NCI-H1694 treated with DMSO at 0.1 percent for 48 hours (cell line): ENCODE results near the gene FLNB.

ENCODE experiments used
- DNase-seq: peaks from one replicate; lab custom pipeline; 2025; lab: John Stamatoyannopoulos, UW

FLNB gene

DNA sequence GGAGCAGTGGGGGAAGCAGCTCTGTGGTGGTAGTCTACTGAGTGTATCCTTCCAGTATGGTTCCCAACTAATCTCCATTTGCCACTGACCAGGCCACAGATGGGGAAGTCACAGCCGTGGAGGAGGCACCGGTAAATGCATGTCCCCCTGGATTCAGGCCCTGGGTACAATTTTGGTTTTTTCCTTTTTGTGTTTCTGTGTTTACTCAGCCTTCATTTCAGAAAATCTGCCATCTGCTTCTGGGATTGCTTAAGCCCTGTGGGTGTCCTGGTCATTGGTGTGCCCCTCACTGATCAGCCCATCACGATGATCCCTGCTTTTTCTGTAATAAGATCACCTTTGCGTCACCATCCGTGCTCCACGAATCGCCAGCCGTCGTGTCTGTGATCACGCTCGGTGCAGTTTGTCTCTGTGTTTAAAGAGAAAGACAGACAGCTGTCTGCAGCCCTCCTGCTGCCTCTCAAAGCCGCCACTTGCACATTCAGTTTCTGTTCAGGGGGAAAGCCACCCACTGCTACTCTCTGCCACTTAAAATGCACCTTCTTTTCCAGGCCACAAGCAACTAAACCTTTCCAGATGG, 133.6 kb downstream of the FLNB start:
- no peak for DNase-seq

DNA sequence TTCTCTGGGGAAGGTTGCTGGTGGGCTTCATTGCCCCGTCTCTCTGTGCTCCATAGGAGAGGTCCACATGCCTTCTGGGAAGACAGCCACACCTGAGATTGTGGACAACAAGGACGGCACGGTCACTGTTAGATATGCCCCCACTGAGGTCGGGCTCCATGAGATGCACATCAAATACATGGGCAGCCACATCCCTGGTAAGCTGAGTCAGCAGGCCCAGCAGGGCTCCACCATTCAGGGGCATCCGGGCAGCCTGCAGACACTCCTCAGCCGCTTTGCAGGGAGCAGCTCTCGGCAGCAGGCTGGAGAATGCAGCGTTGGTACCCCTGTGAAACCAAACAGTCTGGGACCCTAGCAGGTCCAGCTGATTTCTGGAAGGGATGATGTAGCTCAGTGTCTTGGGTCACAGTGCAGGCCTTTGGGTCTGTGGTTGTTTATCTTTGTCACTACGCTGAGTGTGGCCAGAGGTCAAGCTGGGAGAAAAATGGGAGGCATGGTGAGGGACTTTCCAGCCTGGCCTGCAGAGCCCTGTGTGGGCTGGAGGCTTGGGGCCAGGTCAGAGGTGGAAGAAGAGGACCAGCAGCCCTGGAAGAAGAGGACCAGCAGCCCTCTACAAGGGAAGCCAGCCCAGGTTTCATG, 135.3 kb downstream of the FLNB start:
- no peak for DNase-seq

DNA sequence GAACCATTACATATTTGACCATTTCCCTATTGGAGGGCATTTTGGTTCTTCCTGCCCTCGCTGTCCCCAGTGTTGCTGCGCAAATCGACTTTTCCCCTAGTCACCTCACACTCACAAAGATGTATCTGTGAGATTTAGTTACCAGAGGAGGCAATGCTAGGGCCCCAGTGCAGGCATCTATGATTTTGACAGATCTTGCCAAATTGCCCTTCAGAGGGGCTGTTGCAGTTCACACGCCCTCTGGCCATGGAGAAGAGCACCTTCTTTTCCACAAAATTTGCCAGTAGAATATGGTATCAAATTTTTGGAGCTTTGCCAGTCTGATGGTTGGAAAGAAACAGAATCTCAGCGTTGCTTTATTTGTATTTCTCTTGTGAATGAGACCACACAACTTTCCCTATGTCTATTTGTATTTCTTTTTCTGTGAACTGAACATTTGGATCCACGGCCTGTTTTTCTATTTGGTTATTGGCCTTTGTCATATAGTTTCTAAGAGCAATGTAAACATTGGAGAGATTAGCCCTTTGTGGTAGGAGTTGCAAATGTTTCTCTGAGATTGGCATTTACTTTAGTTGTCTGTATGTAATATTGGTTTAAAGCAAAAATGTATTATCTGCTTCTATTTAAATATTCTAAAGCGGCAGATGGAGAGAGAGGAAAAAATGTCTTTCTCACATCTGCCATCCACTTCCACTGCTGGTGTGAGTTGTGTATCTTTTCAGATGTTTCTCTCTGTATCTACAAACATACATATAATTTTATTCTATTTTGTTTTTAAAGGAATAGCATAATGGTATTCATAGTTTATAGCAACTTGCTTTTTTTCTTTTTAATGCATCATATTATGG, 136.5 kb downstream of the FLNB start:
- DNase-seq, result peak; percentile 35

GRCh38 chr3:58148049-58148448, 139.8 kb downstream of the FLNB start:
- peak; percentile 52 for DNase-seq

DNA sequence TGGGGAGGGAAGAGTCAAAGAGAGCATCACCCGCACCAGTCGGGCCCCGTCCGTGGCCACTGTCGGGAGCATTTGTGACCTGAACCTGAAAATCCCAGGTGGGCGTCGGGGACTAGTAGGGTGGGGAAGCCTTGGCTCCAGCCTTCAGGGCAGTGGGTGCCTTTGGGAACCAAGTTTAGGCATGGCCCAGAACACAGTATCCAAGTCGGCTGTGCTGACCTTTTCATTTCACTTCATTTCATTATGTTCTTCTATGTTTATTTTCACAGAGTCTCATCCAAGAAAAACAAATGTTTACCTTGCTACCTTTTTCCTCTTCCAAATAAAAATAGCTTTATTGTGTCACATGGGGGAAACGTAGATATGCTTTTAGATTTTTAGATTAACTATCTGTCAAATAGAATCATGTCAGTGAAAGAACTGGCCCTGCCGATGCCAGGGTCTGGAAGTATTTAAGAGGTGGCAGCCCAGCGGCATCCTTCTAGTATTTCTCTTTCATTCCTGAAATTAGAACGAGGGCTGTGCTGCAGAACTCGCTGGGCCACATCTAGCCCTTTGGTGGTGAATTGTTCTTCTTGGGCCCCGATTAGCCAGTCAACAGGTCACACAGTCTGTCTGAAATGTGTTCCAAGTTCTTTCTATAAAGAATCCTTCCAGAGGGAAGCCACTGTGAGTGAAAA, 142.0 kb downstream of the FLNB start:
- no peak for DNase-seq

DNA sequence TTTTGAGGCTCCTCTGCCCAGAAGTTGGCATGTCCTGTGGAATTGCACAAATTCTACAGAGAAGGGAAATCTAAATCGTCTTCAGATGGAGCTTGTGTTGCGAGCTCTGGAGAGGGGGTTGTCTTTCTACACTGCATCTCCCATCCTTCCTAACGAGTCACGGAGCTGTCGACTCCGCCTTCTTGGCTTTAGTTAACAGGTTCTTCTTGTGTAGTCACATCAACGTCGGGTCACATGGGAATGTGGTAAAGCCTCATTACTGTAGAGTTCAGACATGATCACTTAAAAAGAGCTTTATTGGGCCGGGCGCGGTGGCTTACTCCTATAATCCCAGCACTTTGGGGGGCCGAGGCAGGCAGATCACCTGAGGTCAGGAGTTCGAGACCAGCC, 142.6 kb downstream of the FLNB start:
- DNase-seq, result no peak

GRCh38 chr3:58151637-58152036, 143.4 kb downstream of the FLNB start:
- DNase-seq, result peak; percentile 14

DNA sequence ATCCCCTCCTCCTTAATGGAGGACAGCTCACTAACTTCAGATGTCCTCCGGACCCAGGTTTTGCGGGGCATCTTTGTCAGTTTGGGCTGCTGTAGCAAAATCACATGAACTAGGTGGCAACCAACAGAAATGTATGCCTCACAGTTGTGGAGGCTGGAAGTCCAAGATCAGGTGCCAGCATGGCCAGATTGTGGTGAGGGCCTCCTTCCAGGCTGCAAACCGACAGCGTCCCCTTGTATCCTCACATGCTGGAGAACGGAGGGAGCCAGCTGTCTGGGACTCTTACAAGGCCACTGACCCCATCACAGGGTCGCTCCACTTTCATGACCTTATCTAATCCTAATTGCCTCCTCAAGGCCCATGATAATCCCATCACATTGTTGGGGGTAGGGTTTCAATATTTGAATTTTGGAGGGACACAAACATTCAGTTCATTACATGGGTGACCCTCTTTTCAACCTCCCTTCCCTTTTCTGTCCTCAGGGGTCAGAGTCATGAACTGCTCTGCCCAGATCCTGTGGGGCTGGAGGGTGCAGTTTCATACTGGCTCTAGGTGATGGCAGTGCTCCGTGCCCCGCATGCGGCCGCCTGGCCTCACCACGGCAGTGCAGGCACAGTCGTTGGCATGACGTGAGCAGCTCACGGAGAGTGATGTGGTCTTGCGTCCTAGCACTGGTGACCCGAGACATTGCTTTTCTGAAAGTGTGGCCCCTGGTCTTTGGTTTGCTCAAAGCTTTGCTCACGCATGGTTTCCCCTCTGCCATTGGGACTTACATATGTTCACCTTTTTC, 144.2 kb downstream of the FLNB start:
- DNase-seq, result no peak

GRCh38 chr3:58153371-58153770, 145.1 kb downstream of the FLNB start:
- DNase-seq, result no peak

GRCh38 chr3:58154626-58155449, 146.6 kb downstream of the FLNB start:
- no peak for DNase-seq

- DNase-seq, result no peak
These were observed 147.6 kb downstream of the FLNB start for GRCh38 chr3:58155838-58156237.

GRCh38 chr3:58157700-58158099, 149.5 kb downstream of the FLNB start:
- DNase-seq, result no peak

DNA sequence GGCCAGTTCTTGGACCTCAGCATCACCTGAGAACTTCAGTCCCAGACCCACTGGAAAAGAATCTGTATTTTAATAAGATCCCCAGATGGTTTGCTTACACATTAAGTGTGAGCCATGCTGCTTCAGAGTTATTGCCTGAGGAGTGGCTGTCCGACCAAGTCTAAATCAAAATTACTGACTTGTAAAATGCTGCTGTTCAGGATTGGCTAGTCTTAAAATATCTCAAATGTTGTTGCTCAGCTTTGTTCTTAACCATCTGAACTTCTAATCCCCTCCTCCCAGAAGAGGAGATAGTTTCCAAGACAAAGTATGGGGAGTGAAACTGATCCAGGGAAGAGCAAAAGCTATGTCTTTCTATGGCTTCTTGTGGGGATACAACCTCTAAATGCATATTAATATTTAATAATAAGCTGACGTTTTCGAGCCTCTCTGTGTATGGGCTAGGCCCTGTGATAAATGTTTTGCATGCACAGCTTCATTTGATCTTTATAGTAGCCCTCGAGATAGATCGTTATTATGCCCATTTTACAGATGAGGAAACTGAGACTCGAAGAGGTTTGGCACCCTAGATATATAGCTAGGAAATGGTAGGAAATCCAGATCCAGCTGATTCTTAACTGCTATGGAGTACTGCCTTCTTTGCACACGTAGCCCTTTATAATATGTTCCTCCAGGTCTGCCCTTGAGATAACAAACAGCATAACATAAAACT, 150.4 kb downstream of the FLNB start:
- DNase-seq, result no peak

- DNase-seq, result no peak
These were observed 152.2 kb downstream of the FLNB start for GRCh38 chr3:58160399-58160798.

DNA sequence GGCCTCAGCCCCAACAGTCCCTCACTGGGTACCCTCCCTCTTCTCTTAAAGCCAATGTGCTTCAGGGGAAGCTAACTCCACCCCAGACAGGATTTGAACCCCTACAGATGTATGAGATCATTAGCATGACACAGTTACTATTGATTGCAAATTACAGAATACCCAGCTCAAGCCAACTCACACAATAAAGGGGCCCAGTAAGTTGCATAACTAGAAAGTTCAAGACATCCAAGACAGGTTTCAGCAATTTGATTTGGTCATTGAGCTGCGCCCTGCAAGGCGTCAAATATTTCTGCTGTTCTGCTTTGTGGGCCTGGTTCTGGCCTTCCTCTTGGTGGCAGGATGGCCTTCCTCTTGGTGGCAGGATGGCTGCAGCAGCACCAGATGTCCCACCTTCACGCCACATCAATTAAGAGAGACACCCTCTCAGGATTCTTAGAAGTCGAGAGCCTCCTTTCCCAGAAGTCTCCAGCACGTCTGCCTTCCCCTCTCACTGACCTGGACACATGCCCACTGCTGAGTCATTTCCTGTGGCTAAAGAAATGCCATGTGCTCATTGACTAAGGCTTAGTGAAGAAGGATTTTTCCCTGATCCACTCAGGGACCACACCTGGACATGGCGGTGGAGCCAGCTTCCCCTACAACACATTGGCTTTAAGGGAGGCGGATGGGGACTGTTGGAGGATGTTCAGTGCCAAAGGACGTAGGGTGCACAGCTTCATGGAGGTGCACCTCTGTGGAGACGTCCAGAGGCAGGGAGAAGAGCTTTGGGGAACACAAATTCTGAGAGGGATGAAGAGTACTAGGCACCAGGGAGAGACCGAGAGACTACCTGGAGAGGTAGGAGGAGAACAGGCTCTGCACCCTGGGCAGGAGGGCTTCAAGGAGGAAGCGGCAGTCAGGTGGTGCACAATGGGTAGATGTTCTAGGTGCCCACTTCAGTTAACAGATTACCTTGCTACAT, 153.5 kb downstream of the FLNB start:
- DNase-seq, result no peak

DNA sequence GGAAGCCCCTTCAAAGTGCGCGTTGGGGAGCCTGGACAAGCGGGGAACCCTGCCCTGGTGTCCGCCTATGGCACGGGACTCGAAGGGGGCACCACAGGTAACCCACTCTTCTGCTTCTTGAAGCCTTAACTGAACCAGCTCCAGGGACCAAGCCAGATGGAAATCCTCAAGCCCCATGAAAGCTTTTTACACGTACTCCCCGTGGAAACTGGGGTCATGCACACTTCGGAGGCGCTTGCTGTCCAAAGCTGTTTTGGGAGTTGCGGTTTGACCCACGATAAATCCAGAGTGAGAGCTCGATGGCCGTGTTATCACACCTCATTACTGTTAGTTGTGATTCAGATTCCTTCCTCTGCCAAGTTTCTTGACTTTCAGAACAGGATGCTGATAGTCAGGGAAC, 155.0 kb downstream of the FLNB start:
- no peak for DNase-seq

GRCh38 chr3:58164199-58164879, 156.1 kb downstream of the FLNB start:
- no peak for DNase-seq
